Measurements from ENCODE around the gene PRCP. TPM values are rescaled to one million over a fixed set of nuclear protein-coding genes. Genes with fewer than 3 reads are reported as not detected.
A peak's percentile ranks its signal among the peaks of the same experiment; 100 is the strongest.

The PRCP gene
- total RNA-seq, 1 experiment from 2014 or later = 56.7 TPM

DNA sequence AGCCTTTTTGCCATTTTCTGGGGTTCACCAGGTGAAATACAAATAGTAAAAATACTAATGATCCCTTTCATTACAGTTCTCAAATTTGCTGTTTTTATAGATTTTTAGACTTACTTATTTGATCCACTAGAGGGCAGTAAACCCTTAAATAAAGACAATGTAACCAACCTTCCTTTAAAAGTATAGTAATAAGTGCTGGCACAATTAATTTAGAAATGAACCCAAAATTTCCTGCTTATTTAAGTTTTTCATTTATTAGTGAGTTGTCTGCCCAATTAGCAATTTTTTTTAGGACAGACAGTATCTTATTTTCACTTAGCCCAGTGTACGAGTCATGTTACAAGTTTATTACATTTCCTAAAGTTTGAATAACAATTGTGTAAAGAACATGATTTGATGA, 6.0 kb upstream of the PRCP start:
- Histone ChIP-seq H3K14ac (ENCODE audit: insufficient read depth, low read length) (no peak overlapping the region), H3K27me3 (ENCODE audit: insufficient read depth, low read length) (no peaks in the 10 kb centered on the region), H3K4me2 (ENCODE audit: insufficient read depth, insufficient read length, low read length) (no peak overlapping the region), H3K79me2 (ENCODE audit: insufficient read depth, low read length) (peaks cover 11% of the 10 kb centered on the region; the same call in 1 of the 2 replicates), H2AK5ac (ENCODE audit: insufficient read length, low read length) (no peak overlapping the region), H3K9ac (ENCODE audit: extremely low read depth, insufficient read length, low read length) (no peak overlapping the region), H3K56ac (ENCODE audit: insufficient read length, low read depth, low read length) (no peak overlapping the region), H4K20me1 (ENCODE audit: control insufficient read depth, insufficient read depth, insufficient read length) (no peaks in the 10 kb centered on the region), H3K9me3 (ENCODE audit: control insufficient read depth, low read depth, low read length) (no peaks in the 10 kb centered on the region), H2BK15ac (ENCODE audit: low read depth, low read length) (no peak overlapping the region), H2BK20ac (ENCODE audit: low read depth, low read length, poor library complexity, severe bottlenecking) (no peak overlapping the region), H2BK12ac (ENCODE audit: insufficient read length, low read depth, low read length) (no peak overlapping the region), H3K27ac (ENCODE audit: insufficient read length, low read depth, low read length) (no peak overlapping the region), H3K79me1 (ENCODE audit: insufficient read depth, low read depth, low read length, poor library complexity, severe bottlenecking) (no peaks in the 10 kb centered on the region), H4K8ac (replicated peaks; ENCODE audit: insufficient read length, low read depth, low read length) (no peak overlapping the region), H3K23me2 (ENCODE audit: insufficient read length, low read depth, low read length, poor library complexity, severe bottlenecking) (peaks cover 2% of the 10 kb centered on the region), H3T11ph (ENCODE audit: low read length) (no peak overlapping the region), H3K4me1 (ENCODE audit: insufficient read depth, low read length) (peaks cover 2% of the 10 kb centered on the region; the same call in 1 of the 2 replicates), H4K91ac (ENCODE audit: insufficient read length, low read depth, low read length) (no peak overlapping the region), H4K5ac (ENCODE audit: insufficient read length, low read depth, low read length) (no peak overlapping the region), H2BK120ac (ENCODE audit: low read depth, low read length, poor library complexity, severe bottlenecking) (no peak overlapping the region), H2AFZ (ENCODE audit: low read length) (no peak overlapping the region), H2BK5ac (ENCODE audit: insufficient read length, low read length) (no peak overlapping the region), H3K18ac (ENCODE audit: insufficient read length, low read depth, low read length) (no peak overlapping the region), H3K4ac (ENCODE audit: low read depth, low read length) (no peak overlapping the region), H3K23ac (ENCODE audit: insufficient read length, low read depth, low read length) (no peak overlapping the region)
- no peak for DNase-seq
- Mint-ChIP-seq H3K27ac (no peak overlapping the region), H3K4me1 (peaks cover 40 to 41% of the 10 kb centered on the region in 2 experiments), H3K9me3 (peaks cover under 1 to 1% of the 10 kb centered on the region in 2 experiments; a peak in 4 of 5 replicates), H3K27me3 (ENCODE audit: low read depth) (no peaks in the 10 kb centered on the region), H3K36me3 (ENCODE audit: insufficient read depth in 1 of 3, low read depth in 3 of 3) (peaks cover under 1 to 9% (median 6%) of the 10 kb centered on the region in 3 experiments; a peak in 6 of 7 replicates), H3K4me3 (no peak overlapping the region)
- TF ChIP-seq, protein P1, sequence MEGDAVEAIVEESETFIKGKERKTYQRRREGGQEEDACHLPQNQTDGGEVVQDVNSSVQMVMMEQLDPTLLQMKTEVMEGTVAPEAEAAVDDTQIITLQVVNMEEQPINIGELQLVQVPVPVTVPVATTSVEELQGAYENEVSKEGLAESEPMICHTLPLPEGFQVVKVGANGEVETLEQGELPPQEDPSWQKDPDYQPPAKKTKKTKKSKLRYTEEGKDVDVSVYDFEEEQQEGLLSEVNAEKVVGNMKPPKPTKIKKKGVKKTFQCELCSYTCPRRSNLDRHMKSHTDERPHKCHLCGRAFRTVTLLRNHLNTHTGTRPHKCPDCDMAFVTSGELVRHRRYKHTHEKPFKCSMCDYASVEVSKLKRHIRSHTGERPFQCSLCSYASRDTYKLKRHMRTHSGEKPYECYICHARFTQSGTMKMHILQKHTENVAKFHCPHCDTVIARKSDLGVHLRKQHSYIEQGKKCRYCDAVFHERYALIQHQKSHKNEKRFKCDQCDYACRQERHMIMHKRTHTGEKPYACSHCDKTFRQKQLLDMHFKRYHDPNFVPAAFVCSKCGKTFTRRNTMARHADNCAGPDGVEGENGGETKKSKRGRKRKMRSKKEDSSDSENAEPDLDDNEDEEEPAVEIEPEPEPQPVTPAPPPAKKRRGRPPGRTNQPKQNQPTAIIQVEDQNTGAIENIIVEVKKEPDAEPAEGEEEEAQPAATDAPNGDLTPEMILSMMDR (conservative IDR thresholded peaks at IDR 0.05) = peak; percentile 76
- WGBS (ENCODE audit: extremely low coverage, insufficient read length, low lambda C conversion rate) = no CpG with 5 or more reads among the region's 1 CpG
